CD4-positive, alpha-beta T cell treated with Interleukin-21 for 1 hour (primary cell): Measurements from ENCODE around the gene BICC1.

Experiments
- DNase-seq: peaks from one replicate; pipeline ENCODE4 v3.0.0-alpha.2; 2020

The BICC1 gene

DNA sequence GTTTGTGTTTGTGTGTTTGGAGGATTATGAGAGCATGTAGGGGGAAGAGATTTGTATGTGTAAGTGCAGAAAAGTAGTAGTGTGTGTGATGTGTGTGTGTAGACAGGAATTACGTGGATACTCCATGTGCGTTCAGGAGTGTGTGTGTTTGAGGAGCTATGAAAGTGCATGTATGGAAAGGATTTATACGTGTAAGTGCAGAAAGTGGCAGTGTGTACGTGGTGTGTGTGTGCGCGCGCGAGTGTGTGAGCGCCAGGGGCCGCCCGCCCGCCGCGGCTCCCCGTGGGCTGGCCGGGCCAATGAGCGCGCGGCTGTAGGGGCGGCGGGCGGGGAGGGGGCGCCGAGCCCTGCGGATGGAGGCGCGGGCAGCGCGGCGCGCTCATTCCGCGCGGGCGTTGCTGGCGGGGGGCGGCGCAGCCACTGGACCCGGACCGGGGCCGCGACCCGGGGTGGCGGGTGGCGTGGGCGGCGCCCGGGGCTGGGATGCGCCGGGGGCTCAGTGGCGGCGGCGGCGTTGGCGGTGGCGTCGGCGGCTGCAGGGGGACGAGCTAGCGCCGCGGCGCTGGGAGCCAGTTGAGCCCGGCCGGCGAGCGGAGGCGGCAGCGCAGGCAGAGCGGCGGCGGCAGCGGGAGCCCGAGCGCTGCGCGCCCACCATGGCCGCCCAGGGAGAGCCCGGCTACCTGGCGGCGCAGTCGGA lies at the start of gene BICC1:
BICC1 (plus strand) TSS at position 382 of the 697 bp plus-strand sequence; CDS start at position 654, 272 bp downstream.
- no peak for DNase-seq

- DNase-seq = no peak
These were observed 47.7 kb upstream of the BICC1 start for GRCh38 chr10:58464956-58465355.

DNA sequence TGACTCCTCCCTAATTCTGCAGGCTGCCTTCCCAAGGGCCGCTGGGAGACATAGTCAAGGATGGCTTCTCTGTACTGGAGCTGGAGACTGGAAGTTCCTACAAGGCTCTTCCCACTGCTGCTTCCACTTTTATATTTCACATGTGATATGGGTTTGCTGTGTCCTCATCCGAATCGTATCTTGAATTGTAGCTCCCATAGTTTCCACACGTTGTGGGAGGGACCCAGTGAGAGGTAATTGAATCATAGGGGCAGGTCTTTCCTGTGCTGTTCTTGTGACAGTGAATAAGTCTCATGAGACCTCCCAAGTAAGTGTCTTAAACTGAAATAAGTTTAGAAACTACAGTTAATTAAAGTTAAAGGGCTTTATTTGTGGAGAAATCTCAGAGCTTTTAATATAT lies 47.0 kb upstream of the BICC1 start:
- no peak for DNase-seq

- no peak for DNase-seq
These were observed 44.6 kb upstream of the BICC1 start for GRCh38 chr10:58467931-58468635.

GRCh38 chr10:58473976-58474375 lies 38.7 kb upstream of the BICC1 start:
- no peak for DNase-seq

DNA sequence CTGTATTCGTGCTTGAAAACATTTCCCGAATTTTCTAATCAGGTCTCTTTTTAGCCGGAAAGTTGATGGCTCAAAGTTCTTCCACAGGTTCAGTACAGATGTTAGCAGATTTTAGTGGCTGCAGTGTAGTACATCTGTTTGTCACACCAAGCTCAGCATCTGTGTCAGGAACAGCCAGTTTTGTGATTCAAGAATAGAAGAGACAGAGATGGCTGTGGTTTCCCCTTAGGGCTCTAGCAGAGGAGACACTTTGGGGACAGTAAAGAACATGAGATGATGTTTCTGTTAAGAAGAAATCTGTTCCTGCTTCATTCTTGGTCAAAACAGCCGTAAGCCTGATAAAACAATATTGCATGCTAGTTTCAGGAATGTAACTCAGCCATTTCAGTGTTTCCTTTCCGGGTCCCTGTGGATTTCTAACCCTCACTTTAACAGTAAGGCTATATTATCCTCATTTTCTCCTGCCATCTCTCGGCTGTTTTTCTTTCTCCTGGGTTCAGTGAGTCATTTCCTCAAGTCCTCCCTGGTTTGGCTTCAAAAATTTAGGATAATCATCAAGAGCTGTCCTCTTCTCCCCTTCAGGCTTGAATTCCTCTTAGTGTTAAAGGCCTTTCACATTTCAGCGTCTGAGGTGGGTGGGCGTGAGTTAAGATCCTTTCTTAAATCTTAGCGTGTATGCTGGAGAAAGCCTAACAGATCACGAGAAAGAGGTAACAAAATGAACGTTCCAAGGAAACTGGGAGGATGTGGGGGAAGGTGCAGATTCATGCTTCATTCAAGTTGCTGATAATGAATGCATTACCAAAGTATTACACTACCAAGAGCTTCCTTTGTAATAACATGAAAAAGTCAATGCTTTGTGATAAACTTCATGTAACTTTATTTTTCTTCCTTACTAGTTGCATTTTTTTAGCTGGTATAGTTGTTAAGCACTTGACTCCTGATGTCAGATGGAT lies 37.1 kb upstream of the BICC1 start:
- no peak for DNase-seq

DNA sequence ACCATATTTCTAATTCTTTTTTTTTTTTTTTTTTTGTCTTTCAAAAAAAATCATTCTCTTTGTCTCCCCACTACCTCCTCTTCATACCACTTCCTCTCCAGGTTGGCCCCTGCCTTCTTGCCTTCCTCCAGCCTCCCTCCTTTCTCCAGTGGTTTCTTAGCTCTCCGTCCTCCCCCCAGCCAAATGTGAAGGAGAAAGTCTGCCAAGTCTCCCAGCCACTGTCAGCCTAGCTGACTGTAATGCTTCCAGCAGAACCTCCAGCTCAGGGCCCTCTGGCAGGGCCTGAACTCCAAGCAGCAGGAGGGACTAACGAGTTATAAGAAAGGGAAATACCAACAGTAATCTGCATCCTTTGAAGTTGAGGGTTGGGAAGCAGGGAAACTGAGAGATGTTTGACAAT lies 35.5 kb upstream of the BICC1 start:
- no peak for DNase-seq

DNA sequence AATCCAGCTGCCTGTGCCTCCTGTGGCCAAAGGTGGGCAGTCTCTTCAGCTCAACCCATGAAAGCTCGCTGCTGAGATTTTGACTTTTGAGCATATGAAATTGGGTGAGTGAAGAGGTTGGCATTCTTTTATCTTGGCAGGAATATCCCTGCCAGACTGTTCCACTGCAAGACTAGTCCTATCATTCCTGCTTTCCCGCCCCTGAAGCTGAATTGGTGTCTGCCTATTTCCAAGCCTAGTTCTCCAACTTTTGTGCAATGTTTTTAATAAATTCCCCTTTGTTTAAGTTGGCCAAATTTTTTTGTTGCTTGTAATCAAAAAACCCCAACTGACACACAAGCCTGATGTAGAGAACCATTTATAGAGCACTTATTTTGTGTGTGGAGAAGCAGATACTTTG lies 34.8 kb upstream of the BICC1 start:
- DNase-seq = no peak

DNA sequence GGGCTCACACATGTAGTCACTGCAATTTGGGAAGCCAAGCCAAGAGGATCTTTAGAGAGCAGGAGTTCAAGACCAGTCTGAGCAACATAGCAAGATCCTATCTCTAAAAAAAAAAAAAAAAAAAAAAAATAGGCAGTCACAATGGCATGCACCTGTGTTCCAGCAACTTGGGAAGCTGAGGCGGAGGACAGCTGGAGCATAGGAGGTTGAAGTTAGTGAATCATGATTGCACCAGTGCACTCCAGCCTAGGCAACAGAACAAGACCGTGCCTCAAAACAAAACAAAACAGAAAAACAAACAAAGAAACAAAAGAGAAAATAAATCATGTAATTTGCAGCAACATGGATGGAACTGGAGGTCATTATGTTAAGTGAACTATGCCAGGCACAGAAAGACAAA lies 33.6 kb upstream of the BICC1 start:
- no peak for DNase-seq

GRCh38 chr10:58480321-58480720 lies 32.4 kb upstream of the BICC1 start:
- no peak for DNase-seq

GRCh38 chr10:58481569-58482109 lies 31.0 kb upstream of the BICC1 start:
- no peak for DNase-seq

DNA sequence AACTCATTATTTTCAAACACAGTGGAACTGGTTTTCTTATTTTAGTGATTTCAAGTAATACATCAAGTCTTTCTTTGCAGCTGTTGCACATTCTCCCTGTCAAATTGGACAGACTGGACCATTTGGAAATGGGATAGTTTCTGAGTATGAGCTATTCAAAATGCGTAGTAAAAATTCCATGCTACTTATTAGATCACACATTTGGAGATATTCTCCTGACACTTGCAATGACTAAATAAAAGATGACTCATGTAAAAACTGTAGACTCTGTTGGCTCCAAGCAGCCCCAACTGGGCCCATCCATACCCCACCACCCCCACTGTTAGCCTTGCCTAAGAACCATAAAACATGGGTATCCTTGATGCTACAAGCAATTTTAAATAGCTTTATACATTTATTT lies 25.9 kb upstream of the BICC1 start:
- no peak for DNase-seq

DNA sequence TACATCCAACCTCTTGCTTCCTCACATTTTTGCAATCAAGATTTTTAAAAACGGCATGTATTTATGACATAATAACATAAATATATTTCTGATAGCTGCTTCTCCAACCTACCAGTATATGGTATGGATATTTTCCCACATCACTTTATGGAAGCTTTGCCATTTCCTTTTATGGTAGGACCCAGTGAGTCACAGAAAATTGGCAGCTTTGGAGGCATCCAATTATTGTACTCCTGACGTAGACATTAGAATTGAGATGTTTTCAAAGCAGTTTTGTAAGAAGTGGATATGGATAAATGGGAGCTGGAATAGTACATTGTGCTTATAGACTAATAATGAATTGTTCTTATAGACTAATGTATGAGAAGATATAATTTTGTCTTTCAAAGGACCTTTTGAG lies 23.8 kb upstream of the BICC1 start:
- no peak for DNase-seq

DNA sequence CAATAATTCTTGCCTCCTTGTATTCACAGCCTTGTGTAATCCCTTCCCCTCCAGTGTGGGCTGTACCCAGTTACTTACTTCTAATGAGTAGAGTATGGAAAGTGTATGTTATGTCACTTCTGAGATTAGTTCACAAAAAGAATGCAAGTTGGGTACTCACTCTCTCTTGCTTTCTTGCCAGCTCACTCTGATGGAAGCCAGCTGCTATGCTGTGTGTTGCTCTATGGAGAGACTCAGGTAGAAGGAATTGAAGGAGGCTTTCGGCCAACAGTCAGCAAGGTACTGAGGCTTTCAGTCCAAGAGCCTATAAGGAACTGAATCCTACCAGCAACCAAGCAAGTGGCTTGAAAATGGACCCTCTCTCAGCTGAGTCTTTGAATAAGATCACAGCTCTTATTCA lies 9.7 kb upstream of the BICC1 start:
- DNase-seq = no peak

- DNase-seq = no peak
These were observed 4.4 kb upstream of the BICC1 start for GRCh38 chr10:58508316-58508715.

GRCh38 chr10:58511765-58512490 lies 744 bp upstream of the BICC1 start:
- no peak for DNase-seq

- no peak for DNase-seq
These were observed 777 bp downstream of the BICC1 start for GRCh38 chr10:58513188-58514110.

GRCh38 chr10:58514111-58514770 lies 1.6 kb downstream of the BICC1 start:
- DNase-seq = no peak

DNA sequence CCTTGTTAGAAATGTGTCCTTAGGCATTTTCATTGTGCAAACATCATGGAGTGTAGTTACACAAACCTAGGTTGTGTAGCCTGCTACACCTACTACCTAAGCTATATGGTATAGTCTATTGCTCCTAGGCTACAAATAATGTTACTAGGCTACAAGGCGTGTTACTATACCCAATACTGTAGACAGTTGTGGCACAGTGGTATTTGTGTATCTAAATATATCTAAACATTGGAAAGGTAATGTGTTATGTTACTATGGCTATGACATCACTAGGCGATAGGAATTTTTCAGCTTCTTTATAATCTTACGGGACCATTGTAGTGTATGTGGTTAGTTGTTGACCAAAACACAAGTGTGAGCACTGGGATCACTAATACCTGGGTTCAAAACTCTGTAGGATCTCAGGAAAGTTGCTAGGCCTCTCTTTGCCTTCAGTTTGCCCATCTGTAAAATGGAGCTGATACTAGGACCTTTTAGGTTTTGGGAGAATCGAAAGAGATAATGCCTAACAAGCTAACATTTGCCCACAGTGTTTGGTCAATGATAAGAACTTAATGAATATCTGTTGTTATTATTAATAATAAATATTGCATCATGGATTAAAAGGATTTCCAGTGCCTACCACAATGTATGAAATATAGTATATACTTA lies 2.7 kb downstream of the BICC1 start:
- DNase-seq = no peak

GRCh38 chr10:58516119-58516518 lies 3.4 kb downstream of the BICC1 start:
- no peak for DNase-seq
